ENCODE data around the gene C17orf75. TPM values are rescaled to one million over a fixed set of nuclear protein-coding genes. Genes with fewer than 3 reads are reported as not detected.

Gene C17orf75
- total RNA-seq, 1 donor from 2014 or later = 39.1 TPM

- Mint-ChIP-seq H3K36me3 (ENCODE audit: insufficient read depth) (no peaks in the 10 kb centered on the region), H3K27ac (no peak overlapping the region), H3K27me3 (no peaks in the 10 kb centered on the region), H3K4me3 (ENCODE audit: low read depth) (no peak overlapping the region), H3K4me1 (ENCODE audit: low read depth) (peaks cover 35% of the 10 kb centered on the region), H3K9me3 (ENCODE audit: low read depth) (no peaks in the 10 kb centered on the region)
- TF ChIP-seq, protein P1, sequence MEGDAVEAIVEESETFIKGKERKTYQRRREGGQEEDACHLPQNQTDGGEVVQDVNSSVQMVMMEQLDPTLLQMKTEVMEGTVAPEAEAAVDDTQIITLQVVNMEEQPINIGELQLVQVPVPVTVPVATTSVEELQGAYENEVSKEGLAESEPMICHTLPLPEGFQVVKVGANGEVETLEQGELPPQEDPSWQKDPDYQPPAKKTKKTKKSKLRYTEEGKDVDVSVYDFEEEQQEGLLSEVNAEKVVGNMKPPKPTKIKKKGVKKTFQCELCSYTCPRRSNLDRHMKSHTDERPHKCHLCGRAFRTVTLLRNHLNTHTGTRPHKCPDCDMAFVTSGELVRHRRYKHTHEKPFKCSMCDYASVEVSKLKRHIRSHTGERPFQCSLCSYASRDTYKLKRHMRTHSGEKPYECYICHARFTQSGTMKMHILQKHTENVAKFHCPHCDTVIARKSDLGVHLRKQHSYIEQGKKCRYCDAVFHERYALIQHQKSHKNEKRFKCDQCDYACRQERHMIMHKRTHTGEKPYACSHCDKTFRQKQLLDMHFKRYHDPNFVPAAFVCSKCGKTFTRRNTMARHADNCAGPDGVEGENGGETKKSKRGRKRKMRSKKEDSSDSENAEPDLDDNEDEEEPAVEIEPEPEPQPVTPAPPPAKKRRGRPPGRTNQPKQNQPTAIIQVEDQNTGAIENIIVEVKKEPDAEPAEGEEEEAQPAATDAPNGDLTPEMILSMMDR (IDR thresholded peaks at IDR 0.05; ENCODE audit: unreplicated experiment) = no peak
- no peak for DNase-seq (ENCODE audit: low spot score, unreplicated experiment)
Observed at GRCh38 chr17:32303781-32304288, 38.1 kb downstream of the C17orf75 start.

DNA sequence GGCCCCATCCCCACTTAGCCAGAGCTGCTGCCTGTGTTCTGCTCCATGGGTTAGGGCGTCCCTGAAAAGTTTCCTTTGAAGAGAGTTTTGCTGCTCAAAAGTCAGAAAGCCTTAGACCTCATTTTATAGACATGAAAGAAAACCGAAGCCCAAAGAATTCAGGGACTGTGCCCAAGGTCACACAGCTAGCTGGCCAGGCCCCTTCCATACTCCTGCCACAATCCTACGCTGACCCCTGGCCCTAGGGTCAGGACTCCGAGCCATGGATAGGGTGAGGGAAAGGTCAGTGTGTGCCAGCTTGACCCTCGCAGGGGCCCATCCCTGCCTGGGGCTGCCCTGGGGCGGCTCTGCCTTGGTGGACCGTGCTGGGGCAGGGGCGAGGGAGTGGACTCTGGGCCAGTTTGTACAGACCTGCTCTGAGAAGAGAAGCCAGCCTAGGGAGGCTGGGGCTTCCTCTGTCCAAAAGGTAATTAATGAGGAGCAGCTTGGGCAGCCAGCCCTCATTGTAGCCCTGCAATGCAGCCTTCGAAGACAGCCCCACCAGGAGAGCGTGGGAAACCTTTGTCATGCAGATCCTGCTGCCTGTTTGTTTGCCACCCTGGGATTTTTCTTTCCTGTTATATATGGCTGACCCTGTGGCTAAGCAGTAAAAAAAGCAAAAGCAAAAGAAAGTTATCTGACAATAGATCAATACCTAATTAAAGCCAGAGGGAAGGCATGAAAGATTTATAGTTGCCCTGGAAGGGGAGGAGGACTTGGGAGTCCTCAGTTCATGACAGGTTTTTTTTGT lies 38.9 kb downstream of the C17orf75 start:
- no peaks in the 10 kb centered on the region for H3K9me3 Mint-ChIP-seq (ENCODE audit: low read depth)
- H3K4me3 Mint-ChIP-seq (ENCODE audit: low read depth) = no peak overlapping the region
- DNase-seq (ENCODE audit: low spot score, unreplicated experiment) = no peak
- TF ChIP-seq, protein P1 (IDR thresholded peaks at IDR 0.05; ENCODE audit: unreplicated experiment) = no peak
- H3K27ac Mint-ChIP-seq = peak overlapping the region; percentile 25
- H3K36me3 Mint-ChIP-seq (ENCODE audit: insufficient read depth) = no peaks in the 10 kb centered on the region
- H3K4me1 Mint-ChIP-seq (ENCODE audit: low read depth) = peaks cover 39% of the 10 kb centered on the region
- no peaks in the 10 kb centered on the region for H3K27me3 Mint-ChIP-seq

- no peak overlapping the region for H3K4me3 Mint-ChIP-seq (ENCODE audit: low read depth)
- TF ChIP-seq, protein P1 (IDR thresholded peaks at IDR 0.05; ENCODE audit: unreplicated experiment) = no peak
- no peak for DNase-seq (ENCODE audit: low spot score, unreplicated experiment)
- H3K36me3 Mint-ChIP-seq (ENCODE audit: insufficient read depth) = no peaks in the 10 kb centered on the region
- H3K4me1 Mint-ChIP-seq (ENCODE audit: low read depth) = peaks cover 32% of the 10 kb centered on the region
- H3K27ac Mint-ChIP-seq = no peak overlapping the region
- no peaks in the 10 kb centered on the region for H3K9me3 Mint-ChIP-seq (ENCODE audit: low read depth)
- H3K27me3 Mint-ChIP-seq = no peaks in the 10 kb centered on the region
Observed at GRCh38 chr17:32302037-32302436, 39.9 kb downstream of the C17orf75 start.

GRCh38 chr17:32299580-32300164 lies 42.3 kb downstream of the C17orf75 start:
- DNase-seq (ENCODE audit: low spot score, unreplicated experiment) = no peak

More at GRCh38 chr17:32299580-32300164, 42.3 kb downstream of the C17orf75 start:
- no peak overlapping the region for H3K4me3 Mint-ChIP-seq (ENCODE audit: low read depth)
- peak overlapping the region; percentile 35 for H3K27ac Mint-ChIP-seq
- H3K9me3 Mint-ChIP-seq (ENCODE audit: low read depth) = no peaks in the 10 kb centered on the region
- H3K4me1 Mint-ChIP-seq (ENCODE audit: low read depth) = peaks cover 32% of the 10 kb centered on the region
- H3K36me3 Mint-ChIP-seq (ENCODE audit: insufficient read depth) = no peaks in the 10 kb centered on the region
- TF ChIP-seq, protein P1 (IDR thresholded peaks at IDR 0.05; ENCODE audit: unreplicated experiment) = no peak
- no peaks in the 10 kb centered on the region for H3K27me3 Mint-ChIP-seq

All from progenitor cell of endocrine pancreas (in vitro differentiated cells).